ENCODE results near the gene OOSP3. TPM values are rescaled to one million over a fixed set of nuclear protein-coding genes. Genes with fewer than 3 reads are reported as not detected.

Gene OOSP3
- polyA plus RNA-seq, 1 of the 3 experiments (the other 2 are of a cell fraction), result not detected

DNA sequence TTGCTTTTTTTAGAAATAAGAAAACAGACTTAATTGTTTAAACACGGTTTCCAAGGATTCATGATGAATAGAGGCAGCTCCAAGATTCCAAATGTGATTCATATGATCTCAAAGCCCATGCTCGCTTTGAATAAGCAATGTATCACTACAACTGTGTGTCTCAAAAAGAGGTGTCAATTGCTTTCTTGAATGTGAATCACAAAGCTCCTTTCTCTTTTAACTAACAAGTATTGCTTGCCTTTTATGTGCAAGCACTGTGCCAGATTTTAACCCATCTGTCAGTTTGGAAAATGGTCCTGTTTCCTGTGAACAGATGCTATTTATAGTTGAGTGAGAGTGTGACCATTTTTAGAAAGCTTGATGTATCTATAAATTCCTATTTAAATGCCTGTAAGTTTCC, 66.1 kb downstream of the OOSP3 start:
- POLR2A ChIA-PET, result no interaction called here
- no peak for DNase-seq
- CTCF ChIA-PET, result no interaction called here
- Histone ChIP-seq H4K20me1 (ENCODE audit: insufficient read depth) (no peaks in the 10 kb centered on the region), H3K4me2 (no peak overlapping the region), H3F3A (replicated peaks; ENCODE audit: insufficient read depth) (no peaks in the 10 kb centered on the region), H3K36me3 (replicated peaks in 1 of 2; ENCODE audit: control insufficient read depth in 1 of 2, insufficient read depth in 2 of 2, low read length in 1 of 2) (no peaks in the 10 kb centered on the region), H3K4me1 (ENCODE audit: control insufficient read depth in 1 of 2, insufficient read depth in 2 of 2, low read depth in 1 of 2, low read length in 1 of 2) (no peaks in the 10 kb centered on the region), H3K79me2 (ENCODE audit: insufficient read depth) (no peaks in the 10 kb centered on the region), H2AFZ (ENCODE audit: low read depth) (no peak overlapping the region), H3K9me3 (no peaks in the 10 kb centered on the region), H3K9ac (no peak overlapping the region), H3K27ac (ENCODE audit: low read depth in 2 of 2, low read length in 1 of 2) (no peak overlapping the region), H3K27me3 (ENCODE audit: insufficient read depth) (no peaks in the 10 kb centered on the region; the same call in 1 of the 2 replicates), H3K4me3 (ENCODE audit: low read depth in 2 of 2, low read length in 1 of 2) (no peak overlapping the region), H3K9me2 (no peaks in the 10 kb centered on the region)
- TF ChIP-seq MXI1 (IDR thresholded peaks at IDR 0.05; ENCODE audit: low read depth, low read length), result no peak
- no peak for TF ChIP-seq GATA2 (CRISPR knock-in tag; IDR thresholded peaks at IDR 0.05)
- no peak for TF ChIP-seq CHD2 (IDR thresholded peaks at IDR 0.05; ENCODE audit: low read length, partially characterized antibody)
- no peak for TF ChIP-seq SIN3A (IDR thresholded peaks at IDR 0.05; ENCODE audit: borderline replicate concordance, low read depth, low read length)
- TF ChIP-seq TCF12 (IDR thresholded peaks at IDR 0.05), result no peak
- TF ChIP-seq PBX3 (IDR thresholded peaks at IDR 0.05), result no peak
- TF ChIP-seq RAD21 (IDR thresholded peaks at IDR 0.05; ENCODE audit: low read length), result no peak
- no peak for TF ChIP-seq RXRA (IDR thresholded peaks at IDR 0.05; ENCODE audit: borderline replicate concordance, low read depth)
- TF ChIP-seq FOSL2 (IDR thresholded peaks at IDR 0.05; ENCODE audit: borderline replicate concordance, low read depth), result no peak
- TF ChIP-seq RCOR1 (IDR thresholded peaks at IDR 0.05; ENCODE audit: low read length), result no peak
- TF ChIP-seq EP300 (IDR thresholded peaks at IDR 0.05; ENCODE audit: borderline replicate concordance in 1 of 2, low read depth in 1 of 2, low read length in 1 of 2), result no peak
- no peak for TF ChIP-seq FOXM1 (IDR thresholded peaks at IDR 0.05; ENCODE audit: low read depth)
- TF ChIP-seq SMC3 (IDR thresholded peaks at IDR 0.05; ENCODE audit: low read depth, low read length), result no peak
- no peak for TF ChIP-seq TEAD4 (IDR thresholded peaks at IDR 0.05; ENCODE audit: borderline replicate concordance, insufficient read depth)
- TF ChIP-seq TAF1 (IDR thresholded peaks at IDR 0.05; ENCODE audit: borderline replicate concordance, low read depth, low read length), result no peak
- TF ChIP-seq POLR2AphosphoS5 (IDR thresholded peaks at IDR 0.05; ENCODE audit: low read depth, low read length), result no peak
- TF ChIP-seq NFIC (IDR thresholded peaks at IDR 0.05; ENCODE audit: borderline replicate concordance), result no peak
- TF ChIP-seq JUND (IDR thresholded peaks at IDR 0.05), result no peak
- TF ChIP-seq, protein P1, sequence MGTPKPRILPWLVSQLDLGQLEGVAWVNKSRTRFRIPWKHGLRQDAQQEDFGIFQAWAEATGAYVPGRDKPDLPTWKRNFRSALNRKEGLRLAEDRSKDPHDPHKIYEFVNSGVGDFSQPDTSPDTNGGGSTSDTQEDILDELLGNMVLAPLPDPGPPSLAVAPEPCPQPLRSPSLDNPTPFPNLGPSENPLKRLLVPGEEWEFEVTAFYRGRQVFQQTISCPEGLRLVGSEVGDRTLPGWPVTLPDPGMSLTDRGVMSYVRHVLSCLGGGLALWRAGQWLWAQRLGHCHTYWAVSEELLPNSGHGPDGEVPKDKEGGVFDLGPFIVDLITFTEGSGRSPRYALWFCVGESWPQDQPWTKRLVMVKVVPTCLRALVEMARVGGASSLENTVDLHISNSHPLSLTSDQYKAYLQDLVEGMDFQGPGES (IDR thresholded peaks at IDR 0.05; ENCODE audit: low read depth, low read length), result no peak
- TF ChIP-seq GABPA (IDR thresholded peaks at IDR 0.05; ENCODE audit: low read depth), result no peak
- WGBS (ENCODE audit: low lambda C conversion rate), result 6% methylated on average over 2 of the region's 2 CpGs

Other genes with a start within 250 kb of the OOSP3 start
- 20.5 and 22.0 TPM in 2 replicates for gene PATL1, start 209.7 kb upstream of the OOSP3 start, polyA plus RNA-seq (2012; rRNA removed)
- not detected in 2 replicates for gene OR10V1, start 164.9 kb upstream of the OOSP3 start, polyA plus RNA-seq (2012; rRNA removed)
- gene STX3, start 123.4 kb upstream of the OOSP3 start, polyA plus RNA-seq (2012; rRNA removed), result 21.4 and 26.6 TPM in 2 replicates
- gene MRPL16, start 68.0 kb upstream of the OOSP3 start, polyA plus RNA-seq (2012; rRNA removed), result 70.1 and 77.6 TPM in 2 replicates
- not detected in 2 replicates for gene CBLIF, start 33.3 kb upstream of the OOSP3 start, polyA plus RNA-seq (2012; rRNA removed)
- 0.03 TPM in 1 of 2 replicates, not detected in the other for gene TCN1, start 12.3 kb upstream of the OOSP3 start, polyA plus RNA-seq (2012; rRNA removed)
- gene OOSP1, start 59.6 kb downstream of the OOSP3 start, polyA plus RNA-seq (2012; rRNA removed), result not detected in 2 replicates
- not detected in 2 replicates for gene OOSP4A, start 85.3 kb downstream of the OOSP3 start, polyA plus RNA-seq (2012; rRNA removed)
- not detected in 2 replicates for gene OOSP4B, start 138.4 kb downstream of the OOSP3 start, polyA plus RNA-seq (2012; rRNA removed)
- gene OOSP2, start 161.6 kb downstream of the OOSP3 start, polyA plus RNA-seq (2012; rRNA removed), result not detected in 2 replicates
- gene MS4A3, start 177.9 kb downstream of the OOSP3 start, polyA plus RNA-seq (2012; rRNA removed), result not detected in 2 replicates
- not detected in 2 replicates for gene MS4A2, start 209.9 kb downstream of the OOSP3 start, polyA plus RNA-seq (2012; rRNA removed)